Ecto neural progenitor cell (in vitro differentiated cells): ENCODE measurements around the gene TATDN2.
A peak's percentile ranks its signal among the peaks of the same experiment; 100 is the strongest.
"Not testable (repeated sequence)": the region's sequence is repeated elsewhere in the genome, so short reads cannot be mapped to it uniquely, and the experiment has no call there.

ENCODE experiments used
- DNase-seq: peaks from one replicate; pipeline ENCODE4 v3.0.0-alpha.2; 2018; ENCODE audit warnings: low spot score

The TATDN2 gene

GRCh38 chr3:10234526-10235230, 13.6 kb upstream of the TATDN2 start:
- peak; percentile 58 for DNase-seq

GRCh38 chr3:10235551-10235950, 12.7 kb upstream of the TATDN2 start:
- DNase-seq, result no peak

- DNase-seq, result no peak
These were observed 9.7 kb upstream of the TATDN2 start for GRCh38 chr3:10238345-10239183.

GRCh38 chr3:10240799-10241198, 7.5 kb upstream of the TATDN2 start:
- DNase-seq, result no peak

GRCh38 chr3:10242182-10243065, 5.8 kb upstream of the TATDN2 start:
- no peak for DNase-seq

- DNase-seq, result no peak
These were observed 4.2 kb upstream of the TATDN2 start for GRCh38 chr3:10244009-10244408.

- DNase-seq, result no peak
These were observed 3.1 kb upstream of the TATDN2 start for GRCh38 chr3:10245081-10245712.

GRCh38 chr3:10247679-10248183, 528 bp upstream of the TATDN2 start:
- no peak for DNase-seq

GRCh38 chr3:10248984-10249748, 907 bp downstream of the TATDN2 start:
- peak; percentile 59 for DNase-seq

- DNase-seq, result no peak
These were observed 1.6 kb downstream of the TATDN2 start for GRCh38 chr3:10249833-10250232.

GRCh38 chr3:10251006-10251405, 2.7 kb downstream of the TATDN2 start:
- no peak for DNase-seq

GRCh38 chr3:10253731-10254130, 5.5 kb downstream of the TATDN2 start:
- DNase-seq, result no peak

GRCh38 chr3:10255835-10256234, 7.6 kb downstream of the TATDN2 start:
- DNase-seq, result no peak

- DNase-seq, result no peak
These were observed 10.8 kb downstream of the TATDN2 start for GRCh38 chr3:10259036-10259435.

GRCh38 chr3:10259798-10260197, 11.5 kb downstream of the TATDN2 start:
- no peak for DNase-seq

GRCh38 chr3:10260211-10260701, 12.0 kb downstream of the TATDN2 start:
- DNase-seq, result no peak

GRCh38 chr3:10262027-10262426, 13.8 kb downstream of the TATDN2 start:
- no peak for DNase-seq

- DNase-seq, result peak; percentile 81
These were observed 15.5 kb downstream of the TATDN2 start for GRCh38 chr3:10263646-10264363.

- no peak for DNase-seq
These were observed 17.6 kb downstream of the TATDN2 start for GRCh38 chr3:10265833-10266232.

GRCh38 chr3:10266936-10267335, 18.7 kb downstream of the TATDN2 start:
- not testable (repeated sequence) for DNase-seq
